HCT116 (cell line): ENCODE data around the gene LRFN2. TPM values are rescaled to one million over a fixed set of nuclear protein-coding genes. Genes with fewer than 3 reads are reported as not detected.

Source experiments
- ATAC-seq: fragments of 200-7000 bp; cut with Tn5 transposase; 2 replicates; pipeline ENCODE4 v1.9.1; 2020; ENCODE audit warnings: mild to moderate bottlenecking, moderate library complexity
- BruUV-seq: library from RNA; stranded (reverse); fragments of 400-500 nt; replicated peaks from 2 replicates; lab custom pipeline; 2021; lab: Mats Ljungman, UMichigan
- CTCF ChIA-PET: fragments of 300-600 bp; sonication (Branson Sonifier 250); formaldehyde crosslinking; loops from one replicate; lab custom pipeline; 2021; ENCODE audit warnings: antibody characterized with exemption; lab: Charles Lee
- POLR2A ChIA-PET: fragments of 300-600, 350-600 bp; sonication (Branson Sonifier 250); formaldehyde crosslinking; loops from one replicate; lab custom pipeline; 2021; ENCODE audit warnings: antibody characterized with exemption; lab: Charles Lee
- RAD21 ChIA-PET, 2 experiments: fragments of 300-600 bp; sonication (Branson Sonifier 250); formaldehyde crosslinking; loops; one replicate each; lab custom pipeline; 2023; ENCODE audit warnings: low total read pairs in 2 of 2; ENCODE audit not compliant: uncharacterized antibody in 2 of 2, unreplicated experiment in 2 of 2, low non-redundant PET in 1 of 2; lab: Charles Lee
- DNase-seq: peaks from one replicate; pipeline ENCODE4 v3.0.0-alpha.2; 2010; ENCODE audit warnings: low read depth, low spot score
- H2AFZ ChIP-seq: fragments of 200-600 bp; shearing (Covaris generic), sonication (generic); 2 replicates; pipeline ENCODE4 v1.6.1; 2017; ENCODE audit warnings: low read depth, mixed run types, mixed read lengths, antibody characterized with exemption, low read length; ENCODE audit not compliant: poor library complexity, severe bottlenecking
- H3K27ac ChIP-seq: 2 replicates; pipeline ENCODE4 v1.5.1; 2012; ENCODE audit warnings: low read depth, low read length
- H3K27me3 ChIP-seq: fragments of 200-600 bp; sonication (generic); 2 replicates; pipeline ENCODE4 v1.6.1; 2016; ENCODE audit warnings: mixed run types, low read length, mixed read lengths; ENCODE audit not compliant: insufficient read depth
- H3K36me3 ChIP-seq, 2 experiments: fragments of 200-500 bp in 1 of 2; fragments of 200-600 bp in 1 of 2; sonication (Bioruptor generic) in 1 of 2; sonication (generic) in 1 of 2; 2 replicates each; pipeline versions ENCODE4 v1.5.1 to v1.6.1; 2014 to 2016; ENCODE audit warnings: low read length in 2 of 2, inconsistent platforms in 1 of 2, mixed read lengths in 1 of 2, mixed run types in 1 of 2; ENCODE audit not compliant: insufficient read depth in 2 of 2, control insufficient read depth in 1 of 2
- H3K4me1 ChIP-seq, 2 experiments: fragments of 200-600 bp in 1 of 2; sonication (generic) in 1 of 2; 2 replicates each; pipeline versions ENCODE4 v1.5.1 to v1.6.1; 2012 to 2017; ENCODE audit warnings: low read length in 2 of 2, inconsistent platforms in 1 of 2, mild to moderate bottlenecking in 1 of 2, mixed read lengths in 1 of 2, mixed run types in 1 of 2, moderate library complexity in 1 of 2; ENCODE audit not compliant: insufficient read depth in 2 of 2, control insufficient read depth in 1 of 2
- H3K4me2 ChIP-seq: fragments of 200-600 bp; sonication (generic); 2 replicates; pipeline ENCODE4 v1.6.1; 2017; ENCODE audit warnings: mixed run types, low read length, mixed read lengths
- H3K4me3 ChIP-seq, 2 experiments: fragments of 200-600 bp in 1 of 2; sonication (generic) in 1 of 2; replicated peaks in 1 of 2; 2 replicates each; pipeline ENCODE4 v1.5.1; 2011 to 2016; ENCODE audit warnings: low read length in 2 of 2, control low read depth in 1 of 2, low read depth in 1 of 2, mild to moderate bottlenecking in 1 of 2, mixed read lengths in 1 of 2, mixed run types in 1 of 2
- H3K79me2 ChIP-seq: fragments of 200-600 bp; sonication (generic); 2 replicates; pipeline ENCODE4 v1.6.1; 2017; ENCODE audit warnings: mild to moderate bottlenecking, mixed run types, low read length, moderate library complexity, mixed read lengths; ENCODE audit not compliant: insufficient read depth
- H3K9ac ChIP-seq: fragments of 200-600 bp; sonication (generic); 2 replicates; pipeline ENCODE4 v1.6.1; 2016; ENCODE audit warnings: low read length, mixed read lengths
- H3K9me2 ChIP-seq: fragments of 200-600 bp; sonication (generic), shearing (Covaris generic); 2 replicates; pipeline ENCODE4 v1.6.1; 2017; ENCODE audit warnings: mixed run types, mild to moderate bottlenecking, moderate library complexity; ENCODE audit not compliant: insufficient read depth
- H3K9me3 ChIP-seq, 2 experiments: fragments of 200-500 bp in 1 of 2; fragments of 200-600 bp in 1 of 2; sonication (Bioruptor generic) in 1 of 2; sonication (generic) in 1 of 2; 2 replicates each; pipeline ENCODE4 v1.6.1; 2014 to 2017; ENCODE audit warnings: low read length in 2 of 2, mixed read lengths in 2 of 2, inconsistent platforms in 1 of 2, low read depth in 1 of 2, mild to moderate bottlenecking in 1 of 2, mixed run types in 1 of 2, moderate library complexity in 1 of 2; ENCODE audit not compliant: control insufficient read depth in 1 of 2, insufficient read depth in 1 of 2
- H4K20me1 ChIP-seq: fragments of 200-600 bp; sonication (generic), shearing (Covaris generic); 2 replicates; pipeline ENCODE4 v1.6.1; 2017; ENCODE audit warnings: mixed run types, mild to moderate bottlenecking, moderate library complexity; ENCODE audit not compliant: insufficient read depth
- CEBPB ChIP-seq: IDR thresholded peaks from 2 replicates; pipeline ENCODE4 v1.6.1; 2012; ENCODE audit warnings: low read depth
- ELF1 ChIP-seq: IDR thresholded peaks from 2 replicates; pipeline ENCODE4 v1.6.1; 2012; ENCODE audit warnings: low read depth, borderline replicate concordance
- EZH2phosphoT487 ChIP-seq: fragments of 200-600 bp; IDR thresholded peaks from 2 replicates; pipeline ENCODE4 v1.6.1; 2018; ENCODE audit warnings: antibody characterized with exemption, borderline replicate concordance
- JUND ChIP-seq: IDR thresholded peaks from 2 replicates; pipeline ENCODE4 v1.6.1; 2012
- RAD21 ChIP-seq: IDR thresholded peaks from 2 replicates; pipeline ENCODE4 v1.6.1; 2012; ENCODE audit warnings: low read depth, mild to moderate bottlenecking
- SIN3A ChIP-seq: IDR thresholded peaks from 2 replicates; pipeline ENCODE4 v1.6.1; 2012; ENCODE audit warnings: low read depth
- SP1 ChIP-seq: IDR thresholded peaks from 2 replicates; pipeline ENCODE4 v1.6.1; 2012; ENCODE audit warnings: low read depth
- TCF7L2 ChIP-seq: IDR thresholded peaks from 2 replicates; pipeline ENCODE4 v1.7.0; 2011; ENCODE audit warnings: borderline replicate concordance, inconsistent platforms; ENCODE audit not compliant: insufficient read depth, insufficient read length; ENCODE audit errors: extremely low read depth
- intact Hi-C: fragments of 100-400 bp; cut with micrococcal nuclease; formaldehyde crosslinking; loops from 2 replicates; pipeline ENCODE4 v1.10.0; 2022
- total RNA-seq: library from RNA; stranded (reverse); gene quantifications from one replicate; pipeline ENCODE4 v1.2.1, GENCODE V29; 2021; ENCODE audit not compliant: unreplicated experiment

Gene LRFN2
- total RNA-seq, 1 experiment from 2014 or later: not detected

- H3K27me3 ChIP-seq: peaks cover 12% of the 10 kb centered on the region; the same call in 1 of the 2 replicates
- no peak overlapping the region for H3K4me3 ChIP-seq
- H3K9me2 ChIP-seq: no peaks in the 10 kb centered on the region
- H3K4me2 ChIP-seq: no peak overlapping the region
- CTCF ChIA-PET: no interaction called here
- H3K36me3 ChIP-seq: no peaks in the 10 kb centered on the region
- TF ChIP-seq EZH2phosphoT487: no peak
- TF ChIP-seq RAD21: no peak
- no peak for TF ChIP-seq SP1
- no peak for TF ChIP-seq ELF1
- no peak for TF ChIP-seq CEBPB
- TF ChIP-seq JUND: no peak
- no peak for TF ChIP-seq SIN3A
- no peak overlapping the region for H3K9ac ChIP-seq
- no peak overlapping the region for H2AFZ ChIP-seq
- POLR2A ChIA-PET: no interaction called here
- no peaks in the 10 kb centered on the region for H4K20me1 ChIP-seq
- no peaks in the 10 kb centered on the region for H3K79me2 ChIP-seq
- H3K4me1 ChIP-seq: no peaks in the 10 kb centered on the region
- intact Hi-C loops: no loop called here
- DNase-seq: no peak
- no peaks in the 10 kb centered on the region for H3K9me3 ChIP-seq
- H3K27ac ChIP-seq: no peak overlapping the region
- RAD21 ChIA-PET: no interaction called here
- ATAC-seq: no peak
- no TSS peak for BruUV-seq
Observed at GRCh38 chr6:40521496-40521895, 65.7 kb downstream of the LRFN2 start.

DNA sequence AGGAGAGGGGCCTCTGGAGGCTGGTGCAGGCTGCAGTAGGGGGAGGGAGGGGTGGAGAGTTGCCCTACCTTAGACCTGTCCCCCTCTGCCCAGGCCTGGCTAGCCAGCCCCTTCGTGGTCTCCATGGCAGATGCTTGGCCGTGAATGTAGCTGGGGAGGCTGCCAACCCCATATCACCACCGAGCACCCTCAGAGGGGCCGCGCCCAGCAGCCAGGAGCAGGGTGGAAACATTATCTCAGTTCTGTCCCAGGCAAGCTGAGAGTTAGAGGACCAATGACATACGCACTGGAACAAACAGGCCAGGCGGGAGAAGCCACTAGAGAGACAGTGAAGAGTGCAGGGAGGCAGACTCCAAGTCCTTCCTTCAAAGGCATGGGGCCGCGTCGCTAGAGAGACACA is 66.5 kb downstream of the LRFN2 start:
- Histone ChIP-seq H3K79me2 (no peaks in the 10 kb centered on the region), H3K36me3 (no peaks in the 10 kb centered on the region), H3K4me2 (no peak overlapping the region), H3K9ac (no peak overlapping the region), H3K4me1 (no peaks in the 10 kb centered on the region), H3K9me3 (no peaks in the 10 kb centered on the region), H4K20me1 (no peaks in the 10 kb centered on the region), H3K27ac (no peak overlapping the region), H3K9me2 (no peaks in the 10 kb centered on the region), H3K27me3 (peaks cover 12% of the 10 kb centered on the region; the same call in 1 of the 2 replicates), H2AFZ (no peak overlapping the region), H3K4me3 (no peak overlapping the region)
- RAD21 ChIA-PET: no interaction called here
- no peak for ATAC-seq
- BruUV-seq: no TSS peak
- no peak for DNase-seq
- CTCF ChIA-PET: no interaction called here
- intact Hi-C loops: no loop called here
- POLR2A ChIA-PET: no interaction called here
- TF ChIP-seq EZH2phosphoT487 (no peak), SP1 (no peak), TCF7L2 (no peak)
